PC-3 (cell line): ENCODE measurements around the gene RGS3.

Experiments used
- CTCF ChIP-seq: fragments of 300-600 bp; sonication (generic); conservative IDR thresholded peaks from 2 replicates; pipeline ENCODE4 v1.5.1; 2017; ENCODE audit warnings: antibody characterized with exemption, low read depth, mild to moderate bottlenecking, low read length
- EZH2 ChIP-seq: fragments of 300-600 bp; sonication (generic); IDR thresholded peaks from one replicate; pipeline ENCODE4 v1.6.1; 2017; ENCODE audit warnings: antibody characterized with exemption, mild to moderate bottlenecking, low read length; ENCODE audit not compliant: unreplicated experiment

- TF ChIP-seq CTCF: no peak
- TF ChIP-seq EZH2: no peak
Observed at GRCh38 chr9:113454914-113455761, 8.4 kb upstream of the RGS3 start.
